Activated T-cell treated with anti-CD3 and anti-CD28 coated beads, Interleukin-2, amount 50 U/mL, for 72 hours (primary cell): ENCODE measurements around the gene PDS5A. TPM values are rescaled to one million over a fixed set of nuclear protein-coding genes. Genes with fewer than 3 reads are reported as not detected.
A peak's percentile ranks its signal among the peaks of the same experiment; 100 is the strongest.
"Not testable (repeated sequence)": the region's sequence is repeated elsewhere in the genome, so short reads cannot be mapped to it uniquely, and the experiment has no call there.

Experiments
- ATAC-seq, 2 donors: fragments of 150-1000 bp; cut with Tn5 transposase; replicated peaks in 1 of 2; 2 replicates each; pipeline ENCODE4 v1.10.0; 2021; ENCODE audit warnings: moderate library complexity in 2 of 2, mild to moderate bottlenecking in 1 of 2
- DNase-seq, 2 donors: peaks; one replicate each; pipeline ENCODE4 v3.0.0; 2021 to 2022; ENCODE audit warnings: mixed read lengths in 1 of 2
- H3K27ac Mint-ChIP-seq: one replicate; pipeline ENCODE4 v1.8.0; 2022; ENCODE audit warnings: mild to moderate bottlenecking, moderate library complexity, mixed read lengths
- H3K27me3 Mint-ChIP-seq: one replicate; pipeline ENCODE4 v1.8.0; 2022; ENCODE audit warnings: low read depth, mixed read lengths
- H3K36me3 Mint-ChIP-seq, 2 donors: one replicate each; pipeline ENCODE4 v1.8.0; 2022; ENCODE audit warnings: mixed read lengths in 2 of 2, mild to moderate bottlenecking in 1 of 2; ENCODE audit not compliant: insufficient read depth in 2 of 2
- H3K4me1 Mint-ChIP-seq: one replicate; pipeline ENCODE4 v1.8.0; 2022; ENCODE audit warnings: low read depth, mixed read lengths
- H3K4me3 Mint-ChIP-seq, 2 donors: one replicate each; pipeline ENCODE4 v1.8.0; 2022; ENCODE audit warnings: mild to moderate bottlenecking in 2 of 2, mixed read lengths in 2 of 2, moderate library complexity in 2 of 2
- H3K9me3 Mint-ChIP-seq, 2 donors: one replicate each; pipeline ENCODE4 v1.8.0; 2022; ENCODE audit warnings: mixed read lengths in 2 of 2
- total RNA-seq, 2 donors: library from RNA; stranded (reverse); gene quantifications; one replicate each; pipeline ENCODE4 v1.2.3, GENCODE V29; 2022

Gene PDS5A, protein sequence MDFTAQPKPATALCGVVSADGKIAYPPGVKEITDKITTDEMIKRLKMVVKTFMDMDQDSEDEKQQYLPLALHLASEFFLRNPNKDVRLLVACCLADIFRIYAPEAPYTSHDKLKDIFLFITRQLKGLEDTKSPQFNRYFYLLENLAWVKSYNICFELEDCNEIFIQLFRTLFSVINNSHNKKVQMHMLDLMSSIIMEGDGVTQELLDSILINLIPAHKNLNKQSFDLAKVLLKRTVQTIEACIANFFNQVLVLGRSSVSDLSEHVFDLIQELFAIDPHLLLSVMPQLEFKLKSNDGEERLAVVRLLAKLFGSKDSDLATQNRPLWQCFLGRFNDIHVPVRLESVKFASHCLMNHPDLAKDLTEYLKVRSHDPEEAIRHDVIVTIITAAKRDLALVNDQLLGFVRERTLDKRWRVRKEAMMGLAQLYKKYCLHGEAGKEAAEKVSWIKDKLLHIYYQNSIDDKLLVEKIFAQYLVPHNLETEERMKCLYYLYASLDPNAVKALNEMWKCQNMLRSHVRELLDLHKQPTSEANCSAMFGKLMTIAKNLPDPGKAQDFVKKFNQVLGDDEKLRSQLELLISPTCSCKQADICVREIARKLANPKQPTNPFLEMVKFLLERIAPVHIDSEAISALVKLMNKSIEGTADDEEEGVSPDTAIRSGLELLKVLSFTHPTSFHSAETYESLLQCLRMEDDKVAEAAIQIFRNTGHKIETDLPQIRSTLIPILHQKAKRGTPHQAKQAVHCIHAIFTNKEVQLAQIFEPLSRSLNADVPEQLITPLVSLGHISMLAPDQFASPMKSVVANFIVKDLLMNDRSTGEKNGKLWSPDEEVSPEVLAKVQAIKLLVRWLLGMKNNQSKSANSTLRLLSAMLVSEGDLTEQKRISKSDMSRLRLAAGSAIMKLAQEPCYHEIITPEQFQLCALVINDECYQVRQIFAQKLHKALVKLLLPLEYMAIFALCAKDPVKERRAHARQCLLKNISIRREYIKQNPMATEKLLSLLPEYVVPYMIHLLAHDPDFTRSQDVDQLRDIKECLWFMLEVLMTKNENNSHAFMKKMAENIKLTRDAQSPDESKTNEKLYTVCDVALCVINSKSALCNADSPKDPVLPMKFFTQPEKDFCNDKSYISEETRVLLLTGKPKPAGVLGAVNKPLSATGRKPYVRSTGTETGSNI (N-terminal part only)
- total RNA-seq, result 100 to 1,000 TPM; 111 to 128 TPM

DNA sequence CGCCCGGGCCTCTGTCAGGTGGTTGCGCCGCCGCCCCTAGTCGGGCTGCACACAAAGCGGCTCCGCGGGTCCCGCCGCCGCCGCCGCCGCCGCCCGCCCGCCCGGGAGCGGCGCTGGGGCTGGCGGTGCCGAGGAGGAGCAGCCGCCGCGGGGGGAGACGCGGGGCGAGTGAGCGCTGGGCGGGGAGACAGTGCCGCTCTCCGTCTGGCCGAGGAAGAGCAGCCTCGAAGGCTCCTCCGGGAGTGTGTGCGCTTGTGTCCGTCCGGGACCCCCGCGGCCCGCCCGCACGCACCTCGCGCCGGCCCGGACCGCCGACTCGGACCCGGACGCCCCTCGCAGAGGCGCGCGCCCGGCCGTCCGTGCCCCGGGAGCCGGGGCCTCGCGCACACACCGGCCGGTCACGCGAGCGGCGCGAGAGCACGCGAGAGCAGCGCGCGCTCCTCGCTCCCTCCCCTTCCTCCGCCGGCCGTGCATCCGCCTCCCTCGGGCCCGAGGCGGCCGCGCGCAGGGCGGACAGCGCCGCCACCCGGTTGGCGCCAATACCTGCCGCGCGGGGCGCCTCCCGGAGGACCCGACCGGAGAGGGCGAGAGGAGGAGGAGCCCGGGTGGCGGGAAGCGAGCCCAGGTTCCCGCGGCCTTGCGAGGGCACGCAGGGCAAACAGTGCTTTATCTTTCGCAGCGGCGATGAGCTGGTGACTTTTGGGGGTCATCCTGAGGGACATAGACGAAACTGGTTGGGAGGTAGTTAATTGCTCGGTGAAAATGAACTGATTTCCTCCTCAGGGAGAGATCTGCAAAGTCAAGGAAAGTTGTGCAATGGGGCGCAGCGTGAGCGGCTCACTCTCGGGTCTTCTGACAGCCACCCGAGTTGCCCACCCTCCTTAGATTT, at the start of gene PDS5A:
TSS of gene PDS5A (minus strand) at position 423 of the 889 bp plus-strand sequence. CDS start 1,334 bp downstream, outside the sequence.
- Mint-ChIP-seq H3K4me3 (peak within 1 kb of the TSS; percentile 95), H3K9me3 (no peaks in the 10 kb centered on the region), H3K27me3 (no peaks in the 10 kb centered on the region), H3K27ac (peak within 1 kb of the TSS; percentile 97), H3K36me3 (peaks cover 8 to 23% of the 10 kb centered on the region in 2 donors), H3K4me1 (peaks cover 35% of the 10 kb centered on the region)
- DNase-seq, result peak; percentile 93 to 96
- ATAC-seq, result peak; percentile 87 to 89

DNA sequence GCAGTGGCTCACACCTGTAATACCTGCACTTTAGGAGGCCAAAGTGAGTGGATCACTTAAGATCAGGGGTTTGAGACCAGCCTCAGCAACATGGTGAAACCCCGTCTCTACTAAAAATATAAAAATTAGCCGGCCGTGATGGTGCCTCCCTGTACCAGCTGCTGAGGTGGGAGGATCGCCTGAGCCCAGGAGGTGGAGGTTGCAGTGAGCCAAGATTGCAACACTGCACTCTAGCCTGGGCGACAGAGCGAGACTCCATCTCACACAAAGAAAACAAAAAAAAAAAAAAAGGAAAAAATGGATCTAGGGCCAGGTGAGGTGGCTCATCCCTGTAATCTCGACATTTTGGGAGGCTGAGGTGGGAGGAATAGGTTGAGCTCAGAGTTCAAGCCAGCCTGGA, 46.3 kb upstream of the PDS5A start:
- not testable (repeated sequence) for ATAC-seq, H3K4me1 Mint-ChIP-seq, H3K4me3 Mint-ChIP-seq, H3K9me3 Mint-ChIP-seq, DNase-seq, H3K27me3 Mint-ChIP-seq, H3K27ac Mint-ChIP-seq, H3K36me3 Mint-ChIP-seq

DNA sequence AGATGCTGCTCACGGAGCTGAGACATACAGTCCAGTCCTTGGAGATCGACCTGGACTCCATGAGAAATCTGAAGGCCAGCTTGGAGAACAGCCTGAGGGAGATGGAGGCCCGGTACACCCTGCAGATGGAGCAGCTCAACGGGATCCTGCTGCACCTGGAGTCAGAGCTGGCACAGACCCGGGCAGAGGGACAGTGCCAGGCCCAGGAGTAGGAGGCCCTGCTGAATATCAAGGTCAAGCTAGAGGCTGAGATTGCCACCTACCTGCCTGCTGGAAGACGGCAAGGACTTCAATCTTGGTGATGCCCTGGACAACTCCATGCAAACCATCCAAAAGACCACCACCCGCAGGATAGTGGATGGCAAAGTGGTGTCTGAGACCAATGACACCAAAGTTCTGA, 43.4 kb upstream of the PDS5A start:
- H3K27ac Mint-ChIP-seq, H3K36me3 Mint-ChIP-seq, ATAC-seq, DNase-seq, H3K27me3 Mint-ChIP-seq, H3K4me3 Mint-ChIP-seq, H3K9me3 Mint-ChIP-seq, H3K4me1 Mint-ChIP-seq: not testable (repeated sequence)

DNA sequence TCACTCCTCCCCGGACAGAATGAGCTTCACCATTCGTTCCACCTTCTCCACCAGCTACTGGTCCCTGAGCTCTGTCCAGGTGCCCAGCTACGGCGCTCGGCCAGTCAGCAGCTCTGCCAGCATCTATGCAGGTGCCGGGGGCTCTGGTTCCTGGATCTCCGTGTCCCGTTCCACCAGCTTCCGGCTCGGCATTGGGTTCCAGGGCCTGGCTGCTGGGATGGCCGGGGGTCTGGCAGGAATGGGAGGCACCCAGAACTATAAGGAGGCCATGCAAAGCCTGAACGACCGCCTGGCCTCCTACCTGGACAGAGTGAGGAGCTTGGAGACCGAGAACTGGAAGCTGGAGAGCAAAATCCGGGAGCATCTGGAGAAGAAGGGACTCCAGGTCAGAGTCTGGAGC, 42.5 kb upstream of the PDS5A start:
- ATAC-seq (no peak), DNase-seq (no peak)
- Mint-ChIP-seq H3K4me1 (no peaks in the 10 kb centered on the region), H3K36me3 (no peaks in the 10 kb centered on the region), H3K4me3 (no peak overlapping the region), H3K27me3 (no peaks in the 10 kb centered on the region), H3K27ac (no peak overlapping the region), H3K9me3 (no peaks in the 10 kb centered on the region)

DNA sequence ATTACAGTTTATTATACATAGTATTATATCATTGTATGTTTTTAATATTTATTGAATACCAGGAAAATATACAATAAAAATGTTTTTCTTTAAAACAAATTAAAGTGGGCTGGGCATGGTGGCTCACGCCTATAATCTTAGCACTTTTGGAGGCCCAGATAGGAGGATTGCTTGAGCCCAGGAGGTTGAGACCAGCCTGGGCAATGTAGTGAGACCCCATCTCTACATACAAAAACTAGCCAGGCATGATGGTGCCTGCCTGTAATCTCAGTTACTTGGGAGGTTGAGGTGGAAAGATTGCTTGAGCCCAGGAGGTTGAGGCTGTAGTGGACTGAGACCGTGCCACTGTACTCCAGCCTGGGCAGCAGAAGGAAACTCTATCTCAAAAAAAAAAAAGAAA, 38.3 kb upstream of the PDS5A start:
- ATAC-seq, result no peak
- Mint-ChIP-seq H3K36me3 (no peaks in the 10 kb centered on the region), H3K27ac (no peak overlapping the region)

DNA sequence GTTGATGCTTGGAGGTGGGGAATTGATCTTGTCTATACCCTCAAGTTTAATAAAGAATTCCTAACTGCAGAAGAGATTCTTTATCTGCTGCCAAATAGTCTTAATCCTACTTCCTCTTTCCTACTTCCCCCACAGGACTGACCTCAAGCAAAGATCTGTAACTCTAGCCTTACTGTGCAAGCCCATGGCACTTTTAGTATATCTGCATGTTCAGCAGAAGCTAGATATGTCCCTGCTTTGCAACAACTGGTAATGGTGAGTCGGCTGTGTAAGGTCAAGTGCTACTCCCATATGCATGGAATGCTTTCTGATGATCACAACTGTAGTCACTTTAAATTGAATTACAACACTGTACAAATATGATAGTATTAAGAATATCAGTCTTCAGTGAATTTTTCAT, 26.3 kb upstream of the PDS5A start:
- Mint-ChIP-seq H3K4me3 (no peak overlapping the region), H3K27me3 (no peaks in the 10 kb centered on the region), H3K4me1 (no peaks in the 10 kb centered on the region), H3K27ac (no peak overlapping the region), H3K9me3 (no peaks in the 10 kb centered on the region), H3K36me3 (no peaks in the 10 kb centered on the region)
- ATAC-seq, result no peak
- no peak for DNase-seq

More for the DNA sequence above, 38.3 kb upstream of the PDS5A start:
- Mint-ChIP-seq H3K4me3 (no peak overlapping the region), H3K4me1 (no peaks in the 10 kb centered on the region), H3K9me3 (no peaks in the 10 kb centered on the region), H3K27me3 (no peaks in the 10 kb centered on the region)
- no peak for DNase-seq

DNA sequence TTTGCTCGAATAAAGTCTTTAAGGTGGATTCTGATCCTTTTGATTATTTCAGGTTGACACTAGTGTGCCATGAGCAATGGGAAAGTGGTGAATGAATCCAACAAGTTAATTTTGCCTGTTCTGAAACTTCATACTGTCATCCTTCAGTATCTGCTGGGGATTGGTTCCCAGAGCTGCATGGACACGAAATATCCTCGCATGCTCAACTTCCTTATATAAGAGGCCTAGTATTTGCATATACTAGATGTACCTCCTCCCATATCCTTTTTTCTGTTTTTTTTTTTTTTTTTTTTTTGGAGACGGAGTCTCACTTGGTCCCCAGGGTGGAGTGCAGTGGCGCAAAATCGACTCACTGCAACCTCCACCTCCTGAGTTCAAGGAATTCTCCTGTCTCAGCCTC, 23.0 kb upstream of the PDS5A start:
- H3K4me1 Mint-ChIP-seq, result no peaks in the 10 kb centered on the region
- no peaks in the 10 kb centered on the region for H3K27me3 Mint-ChIP-seq
- H3K4me3 Mint-ChIP-seq, result no peak overlapping the region
- no peak for DNase-seq
- no peak for ATAC-seq
- H3K27ac Mint-ChIP-seq, result peak overlapping the region; percentile 48
- no peaks in the 10 kb centered on the region for H3K9me3 Mint-ChIP-seq
- H3K36me3 Mint-ChIP-seq, result no peaks in the 10 kb centered on the region

DNA sequence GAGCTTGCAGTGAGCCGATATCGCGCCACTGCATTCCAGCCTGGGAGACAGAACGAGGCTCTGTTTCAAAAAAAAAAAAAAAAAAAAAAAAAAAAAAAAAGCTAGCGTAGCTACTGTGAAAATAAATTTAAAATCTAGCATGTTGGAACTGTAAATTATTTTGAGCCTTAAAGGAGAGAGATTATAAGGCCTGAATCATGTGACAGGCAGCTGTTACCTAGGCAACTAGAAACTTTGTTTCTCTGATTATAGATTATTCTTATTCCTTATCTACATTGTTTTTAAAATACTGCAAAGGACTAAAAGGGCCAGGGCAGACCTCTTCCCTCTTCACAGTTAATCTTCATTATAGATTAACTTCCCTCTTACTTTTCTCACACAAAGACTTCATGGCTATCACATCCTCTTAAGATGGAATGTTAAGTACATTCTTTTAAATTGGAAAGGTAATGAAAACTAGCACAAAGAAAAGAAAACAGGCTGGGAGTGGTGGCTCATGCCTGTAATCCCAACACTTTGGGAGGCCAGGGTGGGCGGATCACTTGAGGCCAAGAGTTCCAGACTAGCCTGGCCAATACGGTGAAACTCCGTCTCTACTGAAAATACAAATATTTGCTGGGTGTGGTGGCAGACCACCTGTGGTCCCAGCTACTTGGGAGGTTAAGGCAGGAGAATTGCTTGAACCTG, 21.1 kb upstream of the PDS5A start:
- Mint-ChIP-seq H3K36me3 (no peaks in the 10 kb centered on the region), H3K27me3 (no peaks in the 10 kb centered on the region), H3K4me3 (no peak overlapping the region), H3K4me1 (no peaks in the 10 kb centered on the region), H3K9me3 (no peaks in the 10 kb centered on the region), H3K27ac (no peak overlapping the region)
- no peak for ATAC-seq
- DNase-seq, result no peak

DNA sequence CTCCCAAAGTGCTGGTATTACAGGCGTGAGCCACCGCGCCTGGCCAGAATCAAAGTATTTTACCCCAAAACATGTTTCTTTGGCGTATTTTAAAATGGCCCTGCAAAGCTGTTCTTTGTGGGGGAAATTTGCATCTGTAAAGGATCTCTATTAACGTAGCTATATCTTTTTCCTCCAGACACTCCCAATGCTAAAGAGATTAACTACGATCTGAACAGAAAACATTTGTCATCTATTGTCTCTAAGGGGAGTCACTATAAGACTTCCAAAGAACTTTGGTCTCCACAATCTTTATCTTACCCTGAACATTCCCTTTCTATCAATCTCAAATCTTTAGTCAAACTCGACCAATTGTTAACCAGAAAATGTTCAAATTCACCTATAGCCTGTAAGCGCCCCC, 19.1 kb upstream of the PDS5A start:
- ATAC-seq, result no peak
- no peak for DNase-seq
- Mint-ChIP-seq H3K4me3 (no peak overlapping the region), H3K9me3 (no peaks in the 10 kb centered on the region), H3K36me3 (no peaks in the 10 kb centered on the region), H3K4me1 (no peaks in the 10 kb centered on the region), H3K27ac (no peak overlapping the region), H3K27me3 (no peaks in the 10 kb centered on the region)

DNA sequence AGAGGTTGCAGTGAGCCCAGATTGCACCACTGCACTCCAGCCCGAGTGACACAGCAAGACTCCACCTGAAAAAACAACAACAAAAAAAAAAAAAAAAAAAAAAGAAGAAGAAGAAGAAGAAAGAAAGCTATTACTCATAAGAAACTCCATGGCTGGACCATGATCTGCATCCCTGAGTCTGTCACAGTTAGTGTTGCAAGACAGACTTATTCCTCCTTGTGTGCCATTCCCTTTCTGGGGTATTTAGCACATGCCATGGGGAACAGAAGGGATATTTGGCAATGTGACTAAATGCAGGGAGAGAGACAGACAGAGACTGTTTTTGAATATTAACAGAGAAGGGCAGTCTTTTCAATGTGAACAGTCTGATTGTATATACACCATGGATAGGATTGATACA, 16.7 kb upstream of the PDS5A start:
- Mint-ChIP-seq H3K36me3 (no peaks in the 10 kb centered on the region), H3K4me3 (no peak overlapping the region), H3K9me3 (no peaks in the 10 kb centered on the region), H3K4me1 (no peaks in the 10 kb centered on the region), H3K27ac (no peak overlapping the region), H3K27me3 (no peaks in the 10 kb centered on the region)
- DNase-seq (no peak), ATAC-seq (no peak)

DNA sequence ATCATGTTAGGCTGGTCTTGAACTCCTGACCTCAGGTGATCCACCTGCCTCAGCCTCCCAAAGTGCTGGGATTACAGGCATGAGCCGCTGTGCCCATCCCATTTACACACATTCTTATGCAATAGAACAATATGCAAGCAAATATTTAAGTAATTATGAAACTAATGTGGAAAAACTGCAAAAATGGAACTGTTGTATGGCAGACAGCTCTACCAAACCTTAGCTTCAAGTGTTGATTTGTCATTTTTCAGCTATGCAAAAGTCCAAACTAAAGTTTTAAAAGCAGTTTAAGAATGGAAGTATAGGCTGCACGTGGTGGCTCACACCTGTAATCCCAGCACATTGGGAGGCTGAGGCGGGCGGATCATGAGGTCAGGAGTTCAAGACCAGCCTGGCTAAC, 11.7 kb upstream of the PDS5A start:
- H3K4me3 Mint-ChIP-seq, DNase-seq, ATAC-seq, H3K9me3 Mint-ChIP-seq, H3K27ac Mint-ChIP-seq, H3K4me1 Mint-ChIP-seq, H3K27me3 Mint-ChIP-seq, H3K36me3 Mint-ChIP-seq: not testable (repeated sequence)

DNA sequence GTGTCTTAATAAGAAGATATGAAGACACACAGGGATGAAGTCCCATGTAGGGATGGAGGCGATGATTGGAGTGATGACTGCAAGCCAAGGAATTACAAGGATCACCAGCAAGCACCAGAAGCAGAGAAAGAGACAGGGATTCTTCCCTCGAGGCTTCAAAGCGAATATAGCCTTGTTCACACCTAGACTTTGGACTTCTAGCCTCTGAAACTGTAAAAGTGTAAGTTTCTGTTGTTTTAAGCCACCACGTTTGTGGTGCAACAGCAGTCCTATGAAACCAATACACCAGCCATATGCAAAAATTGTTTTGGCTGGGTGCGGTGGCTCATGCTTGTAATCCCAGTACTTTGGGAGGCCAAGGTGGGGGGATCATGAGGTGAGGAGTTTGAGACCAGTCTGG, 9.8 kb upstream of the PDS5A start:
- no peak for ATAC-seq
- H3K9me3 Mint-ChIP-seq, result no peaks in the 10 kb centered on the region
- no peaks in the 10 kb centered on the region for H3K36me3 Mint-ChIP-seq
- H3K4me1 Mint-ChIP-seq, result no peaks in the 10 kb centered on the region
- DNase-seq, result no peak
- no peaks in the 10 kb centered on the region for H3K27me3 Mint-ChIP-seq
- no peak overlapping the region for H3K4me3 Mint-ChIP-seq
- no peak overlapping the region for H3K27ac Mint-ChIP-seq
